Fibroblast of lung (primary cell): Measurements from ENCODE around the gene MBD1.

Experiments used
- CTCF ChIP-seq, 2 donors: IDR thresholded peaks in 1 of 2; conservative IDR thresholded peaks in 1 of 2; 1 replicate in 1 of 2; 2 replicates in 1 of 2; pipeline ENCODE4 v1.5.1; 2011 to 2012; ENCODE audit warnings: low read length in 2 of 2, control low read depth in 1 of 2, inconsistent platforms in 1 of 2, low read depth in 1 of 2, mild to moderate bottlenecking in 1 of 2
- EZH2 ChIP-seq: IDR thresholded peaks from 2 replicates; pipeline ENCODE4 v1.5.1; 2012; ENCODE audit warnings: low read length, control low read depth, mild to moderate bottlenecking; ENCODE audit errors: missing control alignments

GRCh38 chr18:50286391-50287027 is 5.2 kb upstream of the MBD1 start:
- TF ChIP-seq CTCF (conservative IDR thresholded peaks at IDR 0.05 in 1 of 2, IDR thresholded peaks at IDR 0.05 in 1 of 2; ENCODE audit: low read depth in 1 of 2, low read length in 2 of 2) (no peak), EZH2 (no peak)
